Stimulated activated CD8-positive, alpha-beta memory T cell treated with anti-CD3 and anti-CD28 coated beads, Interleukin-15, amount 100 ng/mL, for 4 hours (primary cell): Measurements from ENCODE around the gene MFSD12.
A peak's percentile ranks its signal among the peaks of the same experiment; 100 is the strongest.
"Not testable (repeated sequence)": the region's sequence is repeated elsewhere in the genome, so short reads cannot be mapped to it uniquely, and the experiment has no call there.

Experiments used
- DNase-seq, 2 donors: peaks; one replicate each; pipeline ENCODE4 v3.0.0-alpha.2; 2020; ENCODE audit warnings: low read depth in 2 of 2

Gene MFSD12

DNA sequence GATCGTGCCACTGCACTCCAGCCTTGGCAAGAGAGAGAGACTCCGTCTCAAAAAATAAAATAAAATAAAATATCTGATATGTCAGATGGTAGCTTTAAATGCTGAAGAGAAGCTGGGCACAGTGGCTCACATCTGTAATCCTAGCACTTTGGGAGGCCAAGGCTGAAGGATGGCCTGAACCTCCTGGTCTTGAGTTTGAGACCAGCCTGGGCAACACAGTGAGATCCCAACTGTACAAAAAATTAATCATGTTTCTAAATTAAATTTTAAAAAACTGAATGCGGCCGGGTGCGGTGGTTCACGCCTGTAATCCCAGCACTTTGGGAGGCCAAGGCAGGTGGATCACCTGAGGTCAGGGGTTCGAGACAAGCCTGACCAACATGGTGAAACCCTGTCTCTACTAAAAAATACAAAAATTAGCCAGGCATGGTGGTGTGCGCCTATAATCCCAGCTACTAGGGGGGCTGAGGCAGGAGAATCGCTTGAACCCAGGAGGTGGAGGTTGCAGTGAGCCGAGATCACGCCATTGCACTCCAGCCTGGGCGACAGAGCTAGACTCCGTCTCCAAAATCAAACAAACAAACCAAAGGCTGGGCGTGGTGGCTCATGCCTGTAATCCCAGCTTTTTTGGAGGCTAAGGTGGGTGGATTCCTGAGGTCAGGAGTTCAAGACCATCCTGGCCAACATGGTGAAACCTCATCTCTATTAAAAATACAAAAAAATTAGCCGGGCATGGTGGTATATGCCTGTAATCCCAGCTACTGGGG is 26.8 kb upstream of the MFSD12 start:
- DNase-seq: not testable (repeated sequence)

DNA sequence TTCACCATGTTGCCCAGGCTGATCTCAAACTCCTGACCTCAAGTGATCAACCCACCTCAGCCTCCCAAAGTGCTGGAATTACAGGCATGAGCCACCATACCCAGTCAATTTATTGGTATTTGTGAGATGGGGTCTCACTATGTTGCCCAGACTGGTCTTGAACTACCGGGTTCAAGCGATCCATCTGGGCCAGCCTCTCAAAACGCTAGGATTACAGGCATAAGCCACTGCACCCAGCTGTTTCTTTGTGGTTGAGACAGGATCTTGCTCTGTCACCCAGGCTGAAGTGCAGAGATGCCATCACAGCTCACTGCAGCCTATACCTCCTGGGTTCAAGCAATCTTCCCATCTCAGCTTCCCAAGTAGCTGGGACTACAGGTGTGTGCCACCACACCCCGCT is 24.4 kb upstream of the MFSD12 start:
- DNase-seq: not testable (repeated sequence)

DNA sequence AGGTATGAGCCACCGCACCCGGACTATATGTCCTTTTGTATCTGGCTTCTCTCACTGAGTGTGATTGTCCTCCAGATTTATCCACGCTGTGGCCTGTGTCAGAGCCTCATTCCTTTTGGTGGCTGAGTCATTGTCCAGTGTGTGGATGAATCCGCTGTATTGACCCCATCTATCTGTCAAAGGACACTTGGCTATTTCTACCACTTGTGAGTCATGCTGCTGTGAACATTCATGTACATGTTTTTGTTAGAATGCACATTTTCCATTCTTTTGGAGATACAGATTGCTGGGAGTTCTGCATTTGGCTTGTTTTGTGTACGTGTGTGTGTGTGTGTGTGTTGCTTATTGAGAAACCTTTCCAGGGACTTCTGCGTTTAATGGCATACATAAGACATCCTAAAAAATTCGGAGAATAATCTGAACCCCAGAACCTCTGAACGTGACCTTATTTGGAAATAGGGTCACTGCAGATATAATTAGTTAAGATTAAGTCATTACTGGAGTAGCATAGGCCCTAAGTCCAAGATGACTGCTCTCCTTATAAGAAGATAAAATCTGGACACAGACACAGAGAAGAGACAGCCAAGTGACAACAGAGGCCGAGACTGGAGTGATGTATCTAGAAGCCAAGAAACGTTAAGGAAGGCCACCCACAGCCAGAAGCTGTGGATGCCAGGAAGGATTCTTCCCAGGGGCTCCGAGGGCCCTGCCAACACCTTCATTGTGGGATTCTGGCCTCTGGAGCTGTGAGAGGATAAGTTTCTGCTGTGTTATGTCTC is 23.0 kb upstream of the MFSD12 start:
- no peak for DNase-seq

DNA sequence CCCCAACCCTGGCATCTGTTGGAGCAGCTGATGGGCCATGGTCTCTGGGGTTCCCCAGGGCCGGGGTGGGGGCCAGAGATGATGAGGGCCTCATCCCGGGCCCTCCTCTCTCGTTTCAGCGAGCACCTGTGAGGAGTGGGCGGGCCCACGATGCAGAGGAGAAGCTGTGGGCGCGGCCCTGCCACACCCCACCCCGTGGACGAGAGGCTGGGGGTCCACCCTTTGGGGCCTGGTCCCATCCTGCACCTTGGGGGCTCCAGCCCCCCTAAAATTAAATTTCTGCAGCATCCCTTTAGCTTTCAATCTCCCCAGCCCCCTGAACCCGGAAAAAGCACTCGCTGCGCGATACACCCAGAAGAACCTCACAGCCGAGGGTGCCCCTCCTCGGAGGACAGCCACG is 21.0 kb upstream of the MFSD12 start:
- no peak for DNase-seq

DNA sequence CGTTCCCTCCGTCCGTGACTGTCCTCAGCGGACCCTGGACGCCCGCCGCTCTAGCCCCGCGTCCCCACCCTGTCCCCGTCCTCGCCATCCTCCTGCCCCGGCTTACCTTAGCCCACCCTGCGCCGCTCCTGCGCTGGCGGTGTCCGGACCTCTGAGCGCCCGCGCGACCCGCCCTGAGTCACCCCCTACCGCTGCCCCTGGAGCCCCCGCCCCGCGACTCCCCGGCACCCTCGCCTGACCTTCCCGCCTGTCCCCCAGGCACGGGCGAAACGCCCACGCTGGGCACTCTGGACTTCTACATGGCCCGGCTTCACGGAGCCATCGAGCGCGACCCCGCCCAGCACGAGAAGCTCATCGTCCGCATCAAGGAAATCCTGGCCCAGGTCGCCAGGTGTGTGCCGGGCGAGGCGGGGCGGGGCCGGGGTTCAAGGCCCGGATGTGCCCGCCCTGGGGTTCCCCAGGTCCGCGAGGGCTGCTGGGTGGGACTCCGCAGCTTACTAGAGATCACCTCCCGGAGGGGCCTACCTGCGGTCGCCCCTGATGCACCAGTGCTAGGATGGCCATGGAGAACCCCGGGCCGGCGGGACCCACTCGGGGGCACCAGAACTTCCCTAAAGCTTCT is 20.4 kb upstream of the MFSD12 start:
- DNase-seq: no peak

DNA sequence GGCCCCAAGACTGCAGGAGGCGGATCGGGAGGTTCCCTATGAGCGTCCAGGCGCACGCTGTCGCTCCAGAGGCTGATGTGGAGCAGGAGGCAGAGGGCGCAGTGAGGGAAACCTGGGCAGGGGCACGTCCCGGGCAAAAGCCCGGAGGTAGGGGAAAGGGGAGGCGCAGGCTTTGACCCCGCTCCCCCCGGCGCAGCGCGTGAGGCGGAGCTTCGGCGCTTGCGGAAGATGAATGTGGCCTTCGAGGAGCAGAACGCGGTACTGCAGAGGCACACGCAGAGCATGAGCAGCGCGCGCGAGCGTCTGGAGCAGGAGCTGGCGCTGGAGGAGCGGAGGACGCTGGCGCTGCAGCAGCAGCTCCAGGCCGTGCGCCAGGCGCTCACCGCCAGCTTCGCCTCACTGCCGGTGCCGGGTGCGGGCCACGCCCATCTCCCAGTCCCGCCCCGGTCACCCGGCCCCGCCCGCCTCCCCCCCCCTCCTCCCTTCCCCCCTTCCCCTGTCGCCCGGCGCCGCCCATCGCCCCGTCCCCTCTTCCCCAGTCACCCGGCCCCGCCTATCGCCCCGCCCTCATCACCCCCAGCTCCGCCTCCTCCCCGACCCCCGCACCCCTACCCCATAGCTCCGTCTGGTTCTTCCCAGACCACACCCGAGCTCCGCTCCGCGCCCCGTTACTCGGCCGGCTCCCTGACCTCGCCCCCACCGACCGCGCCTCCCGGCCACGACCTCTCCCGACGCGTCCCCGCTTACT is 19.5 kb upstream of the MFSD12 start:
- DNase-seq: no peak

DNA sequence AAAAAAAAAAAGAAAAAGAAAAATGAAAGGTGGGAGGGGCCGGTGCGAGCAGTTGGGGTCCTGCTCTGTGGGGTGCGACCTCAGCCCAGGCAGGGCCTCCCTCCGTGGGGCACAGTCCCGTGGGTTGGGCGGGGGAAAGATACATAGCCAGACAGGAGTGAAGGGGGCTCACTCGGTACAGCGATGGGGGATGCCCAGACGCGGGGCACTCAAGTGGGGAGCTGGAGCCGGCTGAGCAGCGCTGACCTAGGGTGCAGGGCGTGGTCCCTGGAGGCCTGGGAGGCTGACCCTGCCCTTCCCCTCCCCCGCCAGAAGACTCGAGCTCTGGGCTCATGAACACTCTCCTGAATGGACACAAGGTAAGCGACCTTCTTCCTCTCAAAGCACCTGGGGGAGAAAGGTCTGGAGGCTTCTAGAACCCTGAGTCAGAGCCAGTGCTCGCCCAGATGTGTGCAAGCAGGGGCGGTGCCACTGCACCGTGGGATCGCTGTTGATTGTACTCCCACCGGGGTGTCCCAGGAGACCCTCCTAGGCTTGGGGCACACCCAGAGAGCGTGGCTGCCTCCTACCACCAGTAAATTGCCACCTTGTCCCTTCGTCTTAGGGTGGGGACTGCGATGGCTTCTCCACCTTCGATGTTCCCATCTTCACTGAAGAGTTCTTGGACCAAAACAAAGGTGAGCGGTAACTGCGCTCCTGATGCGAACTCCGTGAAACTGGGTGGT is 18.7 kb upstream of the MFSD12 start:
- no peak for DNase-seq

DNA sequence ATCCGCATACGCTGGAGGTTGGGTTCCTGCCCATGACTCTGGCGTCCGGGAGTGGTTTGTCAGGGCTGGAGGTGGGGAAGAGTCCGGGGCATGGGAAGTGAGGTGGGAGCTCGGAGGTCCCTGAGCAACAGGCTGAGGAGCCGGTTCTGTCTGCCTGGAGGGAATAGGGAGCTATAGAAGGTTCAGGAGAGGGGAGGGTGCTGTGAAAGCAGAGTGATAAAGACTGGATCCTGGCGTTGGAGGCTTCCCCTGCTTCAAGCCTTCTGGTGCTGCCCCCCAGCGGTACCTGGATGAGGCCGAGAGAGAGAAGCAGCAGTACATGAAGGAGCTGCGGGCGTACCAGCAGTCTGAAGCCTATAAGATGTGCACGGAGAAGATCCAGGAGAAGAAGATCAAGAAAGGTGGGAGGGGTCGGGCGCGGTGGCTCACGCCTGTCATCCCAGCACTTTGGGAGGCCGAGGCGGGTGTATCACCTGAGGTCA is 17.9 kb upstream of the MFSD12 start:
- no peak for DNase-seq

DNA sequence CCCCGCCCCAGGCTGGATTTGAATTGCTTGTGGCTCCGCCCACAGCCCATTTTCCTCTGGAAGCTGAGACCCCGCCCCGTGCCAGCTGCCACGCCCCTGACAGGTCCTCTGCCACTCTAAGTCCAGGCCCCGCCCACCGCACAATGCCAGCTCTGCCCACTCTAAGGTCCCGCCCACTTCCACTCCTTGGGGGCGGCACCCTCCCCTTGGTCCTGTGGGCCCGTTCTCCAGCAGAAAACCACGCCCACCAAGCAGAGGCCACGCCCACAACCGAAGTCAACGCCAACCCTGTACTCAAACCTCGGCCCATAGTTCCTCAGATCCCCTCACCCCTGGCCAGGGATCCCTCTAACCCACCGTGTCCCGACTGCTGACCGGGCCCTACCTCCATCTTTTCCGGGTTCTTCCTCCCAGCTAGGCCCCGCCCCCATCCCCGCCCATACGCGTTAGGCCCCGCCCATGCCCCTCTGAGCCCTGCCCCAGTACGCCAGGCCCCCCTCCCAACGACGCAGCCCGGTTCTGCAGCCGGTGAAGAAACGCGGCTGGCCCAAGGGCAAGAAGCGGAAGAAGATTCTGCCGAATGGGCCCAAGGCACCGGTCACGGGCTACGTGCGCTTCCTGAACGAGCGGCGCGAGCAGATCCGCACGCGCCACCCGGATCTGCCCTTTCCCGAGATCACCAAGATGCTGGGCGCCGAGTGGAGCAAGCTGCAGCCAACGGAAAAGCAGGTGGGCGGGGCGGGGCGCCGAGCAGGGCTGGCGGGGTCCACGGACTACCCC is 16.7 kb upstream of the MFSD12 start:
- peak; percentile 54 to 68 for DNase-seq

DNA sequence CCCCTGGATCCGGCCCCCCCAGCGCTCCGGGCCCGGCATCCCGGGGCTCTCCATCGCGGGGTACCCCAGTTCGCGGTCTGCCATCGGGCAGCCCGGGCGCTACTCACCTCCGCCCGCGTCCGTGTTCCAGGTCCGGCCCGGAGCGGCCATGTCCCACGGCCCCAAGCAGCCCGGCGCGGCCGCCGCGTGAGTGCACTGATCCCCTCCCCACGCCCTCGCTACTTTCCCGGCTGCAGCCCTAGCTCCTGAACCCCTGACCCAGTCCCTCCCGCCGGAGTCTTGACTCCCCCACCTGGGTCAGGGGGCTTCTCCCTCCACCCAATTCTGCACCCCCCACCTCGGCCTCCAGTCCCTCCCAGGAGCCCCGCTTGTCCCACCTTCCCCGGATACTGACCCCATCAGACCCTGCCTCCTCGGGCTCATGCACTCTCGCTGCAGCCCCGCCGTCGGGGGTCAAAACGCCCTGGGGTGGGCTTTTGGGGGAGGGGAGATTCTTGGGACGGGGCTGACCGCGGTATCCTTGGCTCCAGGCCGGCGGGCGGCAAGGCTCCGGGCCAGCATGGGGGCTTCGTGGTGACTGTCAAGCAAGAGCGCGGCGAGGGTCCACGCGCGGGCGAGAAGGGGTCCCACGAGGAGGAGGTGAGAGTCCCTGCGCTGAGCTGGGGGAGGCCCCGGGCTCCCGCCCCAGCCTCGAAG is 15.9 kb upstream of the MFSD12 start:
- no peak for DNase-seq

DNA sequence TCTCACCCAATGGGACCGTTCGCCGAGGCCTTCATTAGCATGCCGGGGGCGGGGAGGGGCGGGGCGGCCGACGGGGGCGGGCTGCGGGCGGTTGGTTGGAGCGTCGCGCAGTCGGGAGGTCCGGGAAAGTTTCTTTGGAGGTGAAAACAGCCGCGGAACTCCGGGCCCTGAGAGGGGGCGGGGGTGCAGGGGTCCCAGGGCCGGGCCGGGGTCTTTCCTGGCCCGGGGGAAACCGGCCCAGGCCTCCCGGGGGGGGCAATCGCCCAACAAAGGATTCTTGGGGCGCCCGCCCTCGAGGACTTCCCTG is 15.4 kb upstream of the MFSD12 start, which contains the start of gene HMG20B:
Gene HMG20B, plus strand, starts transcription at position 90 of the 307 bp plus-strand sequence. CDS start 366 bp downstream, outside the sequence.
- DNase-seq: no peak

DNA sequence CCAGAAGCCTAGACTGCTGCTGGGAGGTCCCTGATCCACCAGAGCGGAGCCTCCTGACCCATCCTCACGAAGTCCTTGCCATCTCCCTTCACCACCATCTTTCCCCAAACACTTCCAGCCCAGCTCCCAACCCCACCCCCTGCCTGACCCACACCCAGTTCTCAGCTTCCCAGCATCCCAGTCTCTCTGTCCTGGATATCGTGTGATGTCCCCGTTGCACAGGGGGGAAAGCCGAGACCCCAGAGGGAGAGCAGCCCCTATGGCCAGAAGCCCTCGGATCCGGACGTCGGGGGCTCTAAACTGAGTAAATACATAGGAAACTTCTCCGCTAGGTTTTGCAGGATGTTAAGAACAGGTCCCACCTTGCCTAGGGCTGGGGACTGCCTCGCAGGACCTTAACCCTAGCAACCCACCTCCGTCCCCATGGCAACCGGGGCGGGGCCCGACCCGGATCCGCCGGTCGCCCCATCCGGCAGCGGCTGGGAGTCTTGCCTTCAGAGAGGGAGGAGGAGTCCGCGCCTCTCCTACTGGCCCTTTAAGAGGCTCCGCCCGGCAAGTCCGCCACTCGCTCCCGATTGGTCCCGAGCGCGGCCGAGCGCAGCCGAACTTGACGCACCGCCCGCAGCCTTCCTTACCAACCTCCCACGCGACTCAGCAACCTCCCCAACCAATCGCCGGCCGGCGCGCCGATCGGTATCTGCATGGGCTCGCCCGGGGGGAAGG is 14.9 kb upstream of the MFSD12 start:
- DNase-seq: peak; percentile 99

DNA sequence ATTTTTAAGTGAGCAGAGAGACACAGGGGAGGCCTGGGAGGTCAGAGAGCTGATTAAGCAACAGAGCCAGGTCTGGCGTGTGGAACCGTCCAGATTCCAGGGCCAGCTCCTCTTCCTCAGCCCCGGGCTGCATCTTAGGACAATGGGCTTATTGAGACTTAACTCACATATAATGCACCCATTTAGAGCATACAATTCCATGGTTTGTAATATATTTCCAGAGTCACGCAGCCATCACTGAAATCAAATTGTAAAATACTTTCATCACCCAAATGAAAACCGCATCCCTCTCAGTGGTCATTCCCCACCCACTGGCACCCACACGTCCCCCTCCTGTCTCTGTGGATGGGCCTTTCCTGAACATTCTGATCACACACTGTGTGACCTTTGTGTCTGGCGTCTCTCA is 13.2 kb upstream of the MFSD12 start:
- no peak for DNase-seq

DNA sequence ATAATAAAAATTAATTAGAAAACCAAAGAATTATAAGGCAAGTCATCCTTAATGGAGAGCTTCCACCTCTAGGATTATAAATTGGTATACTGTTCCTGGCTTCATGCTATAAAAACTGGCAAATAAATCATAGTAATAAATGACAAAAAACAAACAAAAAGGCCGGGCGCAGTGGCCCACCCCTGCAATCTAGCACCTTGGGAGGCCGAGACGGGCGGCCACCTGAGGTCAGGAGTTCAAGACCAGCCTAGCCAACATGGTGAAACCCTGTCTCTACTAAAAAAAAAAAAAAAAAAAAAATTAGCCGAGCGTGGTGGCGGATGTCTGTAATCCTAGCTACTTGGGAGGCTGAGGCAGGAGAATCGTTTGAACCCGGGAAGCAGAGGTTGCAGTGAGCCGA is 12.7 kb upstream of the MFSD12 start:
- DNase-seq: not testable (repeated sequence)

DNA sequence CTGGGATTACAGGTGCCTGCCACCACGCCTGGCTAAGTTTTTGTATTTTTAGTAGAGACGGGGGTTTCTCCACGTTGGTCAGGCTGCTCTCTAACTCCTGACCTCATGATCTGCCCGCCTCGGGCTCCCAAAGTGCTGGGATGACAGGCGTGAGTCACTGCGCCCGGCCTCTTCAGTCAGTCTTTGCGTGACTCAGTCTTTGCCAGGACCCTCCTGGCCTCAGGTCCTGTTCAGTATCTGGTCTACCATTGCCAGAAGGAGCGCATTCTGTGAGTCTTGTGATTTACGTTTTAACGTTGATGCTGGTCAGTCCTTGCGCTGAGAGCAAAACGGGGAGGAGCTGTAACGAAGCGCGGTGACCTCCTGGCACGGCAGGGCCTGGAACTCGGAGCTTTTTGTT is 7.8 kb upstream of the MFSD12 start:
- no peak for DNase-seq

DNA sequence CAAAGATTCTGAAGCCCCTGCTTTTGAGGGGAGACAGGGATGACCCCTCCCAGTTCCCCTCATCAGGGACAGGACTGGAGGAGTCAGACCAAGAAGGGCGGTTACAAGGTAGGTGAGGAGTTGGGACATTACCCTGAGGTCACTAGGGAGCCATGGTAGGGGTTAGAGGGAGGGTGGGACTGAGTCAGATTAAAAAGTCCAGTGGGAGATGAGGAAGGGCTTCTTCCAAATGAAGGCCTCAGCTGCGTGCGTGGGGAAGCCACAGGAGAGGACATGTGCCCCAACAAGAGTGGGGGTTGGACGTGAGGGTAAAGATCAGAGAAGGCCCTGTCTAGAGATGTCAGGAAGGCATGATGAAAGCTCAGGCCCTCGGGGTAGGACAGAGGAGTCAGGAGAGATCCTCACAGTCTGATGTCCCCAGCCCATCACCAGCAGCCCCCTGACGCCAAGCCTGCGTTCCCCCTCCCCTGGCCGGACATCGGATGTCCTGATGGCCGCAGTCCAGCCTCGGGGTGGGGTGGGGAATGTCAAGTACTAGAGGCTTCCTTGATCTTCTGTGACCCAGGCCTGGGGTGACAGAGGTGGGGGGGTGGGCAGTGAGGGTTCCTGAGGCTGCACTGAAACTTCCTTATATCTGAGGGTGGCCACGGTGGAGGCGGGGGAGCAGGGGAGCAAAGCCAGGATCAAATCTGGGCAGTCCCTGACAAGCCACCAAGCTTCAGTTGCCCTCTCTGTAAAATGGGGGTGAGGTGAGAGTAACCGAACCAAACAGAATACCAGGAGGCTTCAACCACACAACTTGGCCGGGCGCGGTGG is 6.5 kb upstream of the MFSD12 start:
- DNase-seq: no peak

DNA sequence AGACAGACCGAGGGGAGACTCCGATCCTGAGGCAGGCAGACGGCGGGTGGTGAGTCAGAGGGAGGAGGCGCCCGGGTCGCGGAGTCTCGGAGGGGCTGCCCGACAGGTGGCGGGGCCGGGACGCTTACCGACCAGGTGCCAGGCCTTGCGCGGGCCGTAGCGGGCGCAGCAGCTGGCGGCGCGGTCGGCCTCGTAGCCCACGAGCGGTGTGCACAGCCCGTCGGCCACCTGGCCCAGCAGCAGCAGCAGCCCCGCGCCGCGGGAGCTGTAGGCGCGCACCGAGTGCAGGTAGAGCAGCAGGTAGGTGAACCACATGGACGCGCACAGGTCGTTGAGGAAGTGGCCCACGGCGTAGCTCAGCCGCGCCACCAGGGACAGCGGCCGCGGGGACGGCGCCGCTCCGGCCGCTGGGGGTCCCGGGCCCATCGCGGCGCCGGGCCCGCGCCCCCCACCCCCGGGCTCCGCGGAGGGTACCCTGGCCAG is 367 bp downstream of the MFSD12 start:
- DNase-seq: peak; percentile 40 to 50

DNA sequence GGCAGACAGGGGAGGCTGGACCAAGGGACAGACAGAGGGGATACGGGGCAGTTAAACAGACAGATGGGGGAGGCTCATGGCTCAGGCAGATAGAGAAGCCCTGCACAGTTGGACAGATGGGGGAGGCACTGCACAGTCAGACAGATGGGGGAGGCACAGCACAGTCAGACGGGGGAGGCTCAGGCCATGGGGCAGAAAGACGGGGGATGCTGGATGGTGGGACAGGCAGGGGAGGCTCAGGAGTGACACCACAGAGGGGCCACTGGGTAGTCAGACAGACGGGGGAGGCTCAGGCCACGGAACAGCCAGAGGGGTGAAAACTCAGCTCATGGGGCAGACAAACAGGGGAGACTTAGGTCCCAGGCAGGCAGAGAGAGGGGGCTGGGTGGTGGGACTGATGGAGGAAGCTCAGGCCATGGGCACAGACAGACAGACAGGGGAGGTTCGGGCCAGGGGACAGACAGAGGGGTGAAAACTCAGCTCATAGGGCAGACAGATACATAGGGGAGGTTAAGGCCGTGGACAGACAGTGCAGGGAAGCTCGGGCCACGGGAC is 886 bp downstream of the MFSD12 start:
- DNase-seq: no peak
